ENCODE data around the gene FSTL3. TPM values are rescaled to one million over a fixed set of nuclear protein-coding genes. Genes with fewer than 3 reads are reported as not detected.

FSTL3 gene
- total and polyA plus RNA-seq, 2 of the 13 experiments (the other 11 are each of a cell fraction or from before 2014, with no cell fraction given) = 13.5 to 15.6 TPM

DNA sequence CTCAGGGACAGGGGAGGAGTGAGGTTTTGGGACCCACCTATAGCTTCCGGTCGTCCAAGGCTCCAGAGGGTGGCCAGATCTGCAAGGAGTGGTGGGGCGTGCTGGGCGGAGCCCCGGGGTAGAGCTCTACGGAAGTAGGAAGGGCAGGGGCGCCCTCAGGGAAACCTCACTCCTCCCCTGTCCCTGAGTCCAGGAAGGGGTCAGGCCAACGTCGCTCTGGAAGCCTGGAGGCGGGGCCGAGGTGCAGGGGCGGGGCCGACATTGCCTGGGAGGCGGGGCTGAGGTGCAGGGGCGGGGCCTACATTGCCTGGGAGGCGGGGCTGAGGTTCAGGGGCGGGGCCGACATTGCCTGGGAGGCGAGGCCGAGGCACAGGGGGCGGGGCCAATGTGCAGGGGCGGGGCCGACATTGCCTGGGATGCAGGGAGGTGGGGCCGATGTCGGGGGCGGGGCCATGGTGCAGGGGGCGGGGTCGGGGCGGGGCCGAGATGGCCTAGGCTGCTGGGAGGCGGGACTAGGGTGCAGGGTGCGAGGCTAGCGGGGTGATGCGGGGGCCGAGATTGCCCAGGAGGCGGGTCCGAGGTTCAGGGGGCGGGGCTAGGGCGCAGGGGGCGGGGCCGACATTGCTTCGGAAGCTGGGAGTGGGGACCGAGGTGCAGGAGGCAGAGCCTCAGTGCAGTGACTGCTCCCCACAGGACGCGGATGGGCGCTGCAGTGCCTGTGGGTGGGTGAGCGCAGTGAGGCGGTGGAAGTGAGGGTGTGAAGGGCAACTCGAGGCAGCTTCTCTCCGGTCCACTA lies 27.7 kb downstream of the FSTL3 start (continued):
- no peak for TF ChIP-seq ZKSCAN8 (CRISPR knock-in tag; IDR thresholded peaks at IDR 0.05; ENCODE audit: borderline replicate concordance)
- no peak for TF ChIP-seq FOXA1 (IDR thresholded peaks at IDR 0.05)
- TF ChIP-seq FOXA1 (CRISPR knock-in tag; IDR thresholded peaks at IDR 0.05) = no peak
- TF ChIP-seq ZNF432 (CRISPR knock-in tag; IDR thresholded peaks at IDR 0.05; ENCODE audit: borderline replicate concordance) = no peak
- no peak for TF ChIP-seq MLLT10 (CRISPR knock-in tag; IDR thresholded peaks at IDR 0.05)
- TF ChIP-seq ZIK1 (CRISPR knock-in tag; IDR thresholded peaks at IDR 0.05; ENCODE audit: borderline replicate concordance, low read depth) = no peak
- TF ChIP-seq EED (CRISPR knock-in tag; IDR thresholded peaks at IDR 0.05) = no peak
- no peak for TF ChIP-seq ZNF558 (CRISPR knock-in tag; IDR thresholded peaks at IDR 0.05; ENCODE audit: borderline replicate concordance)
- peak; percentile 47; the same call in 1 of the 2 replicates for TF ChIP-seq ZNF768 (CRISPR knock-in tag; IDR thresholded peaks at IDR 0.05)
- TF ChIP-seq, protein P1, sequence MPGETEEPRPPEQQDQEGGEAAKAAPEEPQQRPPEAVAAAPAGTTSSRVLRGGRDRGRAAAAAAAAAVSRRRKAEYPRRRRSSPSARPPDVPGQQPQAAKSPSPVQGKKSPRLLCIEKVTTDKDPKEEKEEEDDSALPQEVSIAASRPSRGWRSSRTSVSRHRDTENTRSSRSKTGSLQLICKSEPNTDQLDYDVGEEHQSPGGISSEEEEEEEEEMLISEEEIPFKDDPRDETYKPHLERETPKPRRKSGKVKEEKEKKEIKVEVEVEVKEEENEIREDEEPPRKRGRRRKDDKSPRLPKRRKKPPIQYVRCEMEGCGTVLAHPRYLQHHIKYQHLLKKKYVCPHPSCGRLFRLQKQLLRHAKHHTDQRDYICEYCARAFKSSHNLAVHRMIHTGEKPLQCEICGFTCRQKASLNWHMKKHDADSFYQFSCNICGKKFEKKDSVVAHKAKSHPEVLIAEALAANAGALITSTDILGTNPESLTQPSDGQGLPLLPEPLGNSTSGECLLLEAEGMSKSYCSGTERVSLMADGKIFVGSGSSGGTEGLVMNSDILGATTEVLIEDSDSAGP (CRISPR knock-in tag; IDR thresholded peaks at IDR 0.05; ENCODE audit: borderline replicate concordance) = peak; percentile 46
- TF ChIP-seq NR2F2 (IDR thresholded peaks at IDR 0.05; ENCODE audit: borderline replicate concordance, low read depth) = no peak
- 0 out of 2 replicates have a peak, but pooled peaks have one; percentile 62 for TF ChIP-seq ZNF354B (CRISPR knock-in tag; IDR thresholded peaks at IDR 0.05)
- no peak for TF ChIP-seq ZNF335 (CRISPR knock-in tag; IDR thresholded peaks at IDR 0.05)
- peak; percentile 43; the same call in 1 of the 2 replicates for TF ChIP-seq GATAD2A (CRISPR knock-in tag; IDR thresholded peaks at IDR 0.05)
- TF ChIP-seq, protein P2, sequence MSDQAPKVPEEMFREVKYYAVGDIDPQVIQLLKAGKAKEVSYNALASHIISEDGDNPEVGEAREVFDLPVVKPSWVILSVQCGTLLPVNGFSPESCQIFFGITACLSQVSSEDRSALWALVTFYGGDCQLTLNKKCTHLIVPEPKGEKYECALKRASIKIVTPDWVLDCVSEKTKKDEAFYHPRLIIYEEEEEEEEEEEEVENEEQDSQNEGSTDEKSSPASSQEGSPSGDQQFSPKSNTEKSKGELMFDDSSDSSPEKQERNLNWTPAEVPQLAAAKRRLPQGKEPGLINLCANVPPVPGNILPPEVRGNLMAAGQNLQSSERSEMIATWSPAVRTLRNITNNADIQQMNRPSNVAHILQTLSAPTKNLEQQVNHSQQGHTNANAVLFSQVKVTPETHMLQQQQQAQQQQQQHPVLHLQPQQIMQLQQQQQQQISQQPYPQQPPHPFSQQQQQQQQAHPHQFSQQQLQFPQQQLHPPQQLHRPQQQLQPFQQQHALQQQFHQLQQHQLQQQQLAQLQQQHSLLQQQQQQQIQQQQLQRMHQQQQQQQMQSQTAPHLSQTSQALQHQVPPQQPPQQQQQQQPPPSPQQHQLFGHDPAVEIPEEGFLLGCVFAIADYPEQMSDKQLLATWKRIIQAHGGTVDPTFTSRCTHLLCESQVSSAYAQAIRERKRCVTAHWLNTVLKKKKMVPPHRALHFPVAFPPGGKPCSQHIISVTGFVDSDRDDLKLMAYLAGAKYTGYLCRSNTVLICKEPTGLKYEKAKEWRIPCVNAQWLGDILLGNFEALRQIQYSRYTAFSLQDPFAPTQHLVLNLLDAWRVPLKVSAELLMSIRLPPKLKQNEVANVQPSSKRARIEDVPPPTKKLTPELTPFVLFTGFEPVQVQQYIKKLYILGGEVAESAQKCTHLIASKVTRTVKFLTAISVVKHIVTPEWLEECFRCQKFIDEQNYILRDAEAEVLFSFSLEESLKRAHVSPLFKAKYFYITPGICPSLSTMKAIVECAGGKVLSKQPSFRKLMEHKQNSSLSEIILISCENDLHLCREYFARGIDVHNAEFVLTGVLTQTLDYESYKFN (CRISPR knock-in tag; conservative IDR thresholded peaks at IDR 0.05) = peak; percentile 59
- TF ChIP-seq, protein P3, sequence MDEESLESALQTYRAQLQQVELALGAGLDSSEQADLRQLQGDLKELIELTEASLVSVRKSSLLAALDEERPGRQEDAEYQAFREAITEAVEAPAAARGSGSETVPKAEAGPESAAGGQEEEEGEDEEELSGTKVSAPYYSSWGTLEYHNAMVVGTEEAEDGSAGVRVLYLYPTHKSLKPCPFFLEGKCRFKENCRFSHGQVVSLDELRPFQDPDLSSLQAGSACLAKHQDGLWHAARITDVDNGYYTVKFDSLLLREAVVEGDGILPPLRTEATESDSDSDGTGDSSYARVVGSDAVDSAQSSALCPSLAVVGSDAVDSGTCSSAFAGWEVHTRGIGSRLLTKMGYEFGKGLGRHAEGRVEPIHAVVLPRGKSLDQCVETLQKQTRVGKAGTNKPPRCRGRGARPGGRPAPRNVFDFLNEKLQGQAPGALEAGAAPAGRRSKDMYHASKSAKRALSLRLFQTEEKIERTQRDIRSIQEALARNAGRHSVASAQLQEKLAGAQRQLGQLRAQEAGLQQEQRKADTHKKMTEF (CRISPR knock-in tag; IDR thresholded peaks at IDR 0.05) = peak; percentile 22; the same call in 1 of the 2 replicates
- TF ChIP-seq, protein P4, sequence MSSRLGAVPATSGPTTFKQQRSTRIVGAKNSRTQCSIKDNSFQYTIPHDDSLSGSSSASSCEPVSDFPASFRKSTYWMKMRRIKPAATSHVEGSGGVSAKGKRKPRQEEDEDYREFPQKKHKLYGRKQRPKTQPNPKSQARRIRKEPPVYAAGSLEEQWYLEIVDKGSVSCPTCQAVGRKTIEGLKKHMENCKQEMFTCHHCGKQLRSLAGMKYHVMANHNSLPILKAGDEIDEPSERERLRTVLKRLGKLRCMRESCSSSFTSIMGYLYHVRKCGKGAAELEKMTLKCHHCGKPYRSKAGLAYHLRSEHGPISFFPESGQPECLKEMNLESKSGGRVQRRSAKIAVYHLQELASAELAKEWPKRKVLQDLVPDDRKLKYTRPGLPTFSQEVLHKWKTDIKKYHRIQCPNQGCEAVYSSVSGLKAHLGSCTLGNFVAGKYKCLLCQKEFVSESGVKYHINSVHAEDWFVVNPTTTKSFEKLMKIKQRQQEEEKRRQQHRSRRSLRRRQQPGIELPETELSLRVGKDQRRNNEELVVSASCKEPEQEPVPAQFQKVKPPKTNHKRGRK (CRISPR knock-in tag; IDR thresholded peaks at IDR 0.05) = no peak
- 0 out of 2 replicates have a peak, but pooled peaks have one; percentile 38 for TF ChIP-seq RXRB (CRISPR knock-in tag; IDR thresholded peaks at IDR 0.05; ENCODE audit: borderline replicate concordance)
- TF ChIP-seq ARNTL (CRISPR knock-in tag; IDR thresholded peaks at IDR 0.05) = no peak; the same call in 1 of the 2 replicates
- TF ChIP-seq ZNF564 (CRISPR knock-in tag; IDR thresholded peaks at IDR 0.05) = no peak
- TF ChIP-seq CBX1 (IDR thresholded peaks at IDR 0.05; ENCODE audit: low read depth) = peak; percentile 75
- TF ChIP-seq, protein P5, sequence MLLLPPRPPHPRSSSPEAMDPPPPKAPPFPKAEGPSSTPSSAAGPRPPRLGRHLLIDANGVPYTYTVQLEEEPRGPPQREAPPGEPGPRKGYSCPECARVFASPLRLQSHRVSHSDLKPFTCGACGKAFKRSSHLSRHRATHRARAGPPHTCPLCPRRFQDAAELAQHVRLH (CRISPR knock-in tag; IDR thresholded peaks at IDR 0.05; ENCODE audit: borderline replicate concordance, low read depth) = 0 out of 2 replicates have a peak, but pooled peaks have one; percentile 41

Measured in HepG2 (cell line).